ENCODE data around the gene AGBL3.
A peak's percentile ranks its signal among the peaks of the same experiment; 100 is the strongest.

AGBL3 gene

GRCh38 chr7:134947831-134948230, 38.5 kb upstream of the AGBL3 start:
- in situ Hi-C loops (cut with MboI; ENCODE audit: low pct_unique_long_range_greater_than_20kb, low sequenced_read_pairs, unreplicated experiment), result loop anchor here (10.0 kb wide), 1 partner anchor 313 kb away; no protein-coding TSS in a partner anchor
- no peak for TF ChIP-seq CTCF (IDR thresholded peaks at IDR 0.05; ENCODE audit: extremely low read depth, insufficient read depth, missing control alignments)
- no peak for DNase-seq (ENCODE audit: low spot score)

GRCh38 chr7:134948246-134948645, 38.1 kb upstream of the AGBL3 start:
- no peak for TF ChIP-seq CTCF (IDR thresholded peaks at IDR 0.05; ENCODE audit: extremely low read depth, insufficient read depth, missing control alignments)
- DNase-seq (ENCODE audit: low spot score), result no peak
- in situ Hi-C loops (cut with MboI; ENCODE audit: low pct_unique_long_range_greater_than_20kb, low sequenced_read_pairs, unreplicated experiment), result loop anchor here (10.0 kb wide), 1 partner anchor 313 kb away; no protein-coding TSS in a partner anchor

- no peak for TF ChIP-seq CTCF (IDR thresholded peaks at IDR 0.05; ENCODE audit: extremely low read depth, insufficient read depth, missing control alignments)
These were observed 37.6 kb upstream of the AGBL3 start for GRCh38 chr7:134948736-134949135.

GRCh38 chr7:134949171-134949570, 37.1 kb upstream of the AGBL3 start:
- TF ChIP-seq CTCF (IDR thresholded peaks at IDR 0.05; ENCODE audit: extremely low read depth, insufficient read depth, missing control alignments), result no peak
- DNase-seq (ENCODE audit: low spot score), result no peak
- in situ Hi-C loops (cut with MboI; ENCODE audit: low pct_unique_long_range_greater_than_20kb, low sequenced_read_pairs, unreplicated experiment), result loop anchor here (10.0 kb wide), 1 partner anchor 314 kb away; no protein-coding TSS in a partner anchor

More at GRCh38 chr7:134948736-134949135, 37.6 kb upstream of the AGBL3 start:
- DNase-seq (ENCODE audit: low spot score), result no peak
- in situ Hi-C loops (cut with MboI; ENCODE audit: low pct_unique_long_range_greater_than_20kb, low sequenced_read_pairs, unreplicated experiment), result loop anchor here (10.0 kb wide), 1 partner anchor 314 kb away; no protein-coding TSS in a partner anchor

GRCh38 chr7:134954197-134955082, 31.9 kb upstream of the AGBL3 start:
- in situ Hi-C loops (cut with MboI; ENCODE audit: low pct_unique_long_range_greater_than_20kb, low sequenced_read_pairs, unreplicated experiment), result loop anchor here (25.0 kb wide), 1 partner anchor 517 kb away; no protein-coding TSS in a partner anchor
- DNase-seq (ENCODE audit: low spot score), result peak; percentile 42
- peak; percentile 69 for TF ChIP-seq CTCF (IDR thresholded peaks at IDR 0.05; ENCODE audit: extremely low read depth, insufficient read depth, missing control alignments)

GRCh38 chr7:134957005-134957404, 29.3 kb upstream of the AGBL3 start:
- in situ Hi-C loops (cut with MboI; ENCODE audit: low pct_unique_long_range_greater_than_20kb, low sequenced_read_pairs, unreplicated experiment), result loop anchor here (25.0 kb wide), 1 partner anchor 520 kb away; no protein-coding TSS in a partner anchor
- TF ChIP-seq CTCF (IDR thresholded peaks at IDR 0.05; ENCODE audit: extremely low read depth, insufficient read depth, missing control alignments), result no peak
- DNase-seq (ENCODE audit: low spot score), result no peak

All from GM13977 (cell line).